HepG2 (cell line): Measurements from ENCODE around the gene GLB1L3. TPM values are rescaled to one million over a fixed set of nuclear protein-coding genes. Genes with fewer than 3 reads are reported as not detected.

Experiments
- ATAC-seq: fragments of 200-7000 bp; cut with Tn5 transposase; 3 replicates; pipeline ENCODE4 v1.9.1; 2020; ENCODE audit warnings: mild to moderate bottlenecking, moderate library complexity
- BruUV-seq: library from RNA; stranded (reverse); fragments of 400-500 nt; replicated peaks from 2 replicates; lab custom pipeline; 2021; lab: Mats Ljungman, UMichigan
- CTCF ChIA-PET: fragments of 300-600 bp; formaldehyde crosslinking; extraction: SDS; loops from one replicate; lab custom pipeline; 2021; ENCODE audit warnings: low total read pairs, inconsistent platforms, low intra/inter-chr PET ratio; lab: Yijun Ruan, JAX
- POLR2A ChIA-PET: fragments of 350-600 bp; sonication (Branson Sonifier 250); formaldehyde crosslinking; loops from one replicate; lab custom pipeline; 2020; ENCODE audit warnings: antibody characterized with exemption, inconsistent platforms; lab: Yijun Ruan, JAX
- DNase-seq: peaks from one replicate; pipeline ENCODE4 v3.0.0-alpha.2; 2015; ENCODE audit warnings: low spot score
- FAIRE-seq: peaks from 3 replicates; lab custom pipeline; 2011; peaks lifted over from hg19 to GRCh38; lab: Jason Lieb, UNC
- H2AFZ ChIP-seq: one replicate; pipeline ENCODE4 v1.6.1; 2011; ENCODE audit warnings: low read length, inconsistent platforms
- H3K27ac ChIP-seq: fragments of 300-600 bp; 3 replicates; pipeline ENCODE4 v1.8.0; 2011; ENCODE audit warnings: mixed run types, mild to moderate bottlenecking, mixed read lengths, low read length, inconsistent platforms; ENCODE audit not compliant: insufficient read depth; ENCODE audit errors: extremely low read length
- H3K27me3 ChIP-seq, 2 experiments: fragments of 200-600 bp in 1 of 2; 2 replicates in 1 of 2; 3 replicates in 1 of 2; pipeline versions ENCODE4 v1.6.0 to v1.8.0; 2011; ENCODE audit warnings: low read length in 2 of 2, mild to moderate bottlenecking in 2 of 2, moderate library complexity in 2 of 2, inconsistent platforms in 1 of 2; ENCODE audit not compliant: insufficient read depth in 2 of 2, control insufficient read depth in 1 of 2
- H3K36me3 ChIP-seq, 2 experiments: fragments of 200-600 bp in 1 of 2; replicated peaks in 1 of 2; 2 replicates in 1 of 2; 3 replicates in 1 of 2; pipeline versions ENCODE4 v1.5.1 to v1.8.0; 2011; ENCODE audit warnings: low read length in 2 of 2, inconsistent platforms in 1 of 2; ENCODE audit not compliant: insufficient read depth in 2 of 2, control insufficient read depth in 1 of 2
- H3K4me1 ChIP-seq: 2 replicates; pipeline ENCODE4 v1.5.1; 2012; ENCODE audit warnings: low read length, inconsistent platforms; ENCODE audit not compliant: insufficient read depth
- H3K4me2 ChIP-seq: 2 replicates; pipeline ENCODE4 v1.6.0; 2011; ENCODE audit warnings: low read depth, low read length, inconsistent platforms
- H3K4me3 ChIP-seq, 3 experiments: fragments of 200-600 bp in 1 of 3; sonication (generic), shearing (Covaris generic) in 1 of 3; replicated peaks in 1 of 3; 2 replicates each; pipeline ENCODE4 v1.5.1; 2011 to 2016; ENCODE audit warnings: low read length in 3 of 3, inconsistent platforms in 2 of 3, low read depth in 2 of 3, mild to moderate bottlenecking in 2 of 3, control low read depth in 1 of 3, mixed read lengths in 1 of 3; ENCODE audit not compliant: insufficient read depth in 1 of 3
- H3K79me2 ChIP-seq: one replicate; pipeline ENCODE4 v1.6.1; 2011; ENCODE audit warnings: low read length, inconsistent platforms; ENCODE audit not compliant: insufficient read depth
- H3K9ac ChIP-seq: 2 replicates; pipeline ENCODE4 v1.6.0; 2011; ENCODE audit warnings: mild to moderate bottlenecking, low read depth, low read length, inconsistent platforms; ENCODE audit not compliant: insufficient read depth
- H3K9me3 ChIP-seq: 2 replicates; pipeline ENCODE4 v1.5.1; 2012; ENCODE audit warnings: mild to moderate bottlenecking, low read length
- H4K20me1 ChIP-seq: 2 replicates; pipeline ENCODE4 v1.6.0; 2011; ENCODE audit warnings: inconsistent platforms, mild to moderate bottlenecking, low read length, moderate library complexity; ENCODE audit not compliant: insufficient read depth
- FOXM1 ChIP-seq: sonication (generic); formaldehyde crosslinking; IDR thresholded peaks from 2 replicates; pipeline ENCODE4 v1.5.0; 2020; ENCODE audit warnings: missing genetic modification reagents
- IKZF1 ChIP-seq: fragments of 450-650 bp; IDR thresholded peaks from 2 replicates; pipeline ENCODE4 v1.7.1; 2016
- JARID2 ChIP-seq: sonication (generic); formaldehyde crosslinking; IDR thresholded peaks from 2 replicates; pipeline ENCODE4 v1.8.1; 2023; ENCODE audit warnings: missing genetic modification reagents, inconsistent platforms; ENCODE audit not compliant: insufficient replicate concordance
- JUNB ChIP-seq: sonication (generic); formaldehyde crosslinking; IDR thresholded peaks from 2 replicates; pipeline ENCODE4 v1.8.0; 2022; ENCODE audit warnings: missing genetic modification reagents, mild to moderate bottlenecking, borderline replicate concordance
- U2AF2 ChIP-seq: fragments of 200-400 bp; formaldehyde crosslinking; IDR thresholded peaks from 2 replicates; pipeline ENCODE4 v1.6.1; 2017; ENCODE audit warnings: low read depth, mild to moderate bottlenecking, low read length
- WGBS: methylation state at CpG from one replicate; pipeline ENCODE4 v1.1.6; 2017; ENCODE audit warnings: low lambda C conversion rate; 5-methylcytosine and 5-hydroxymethylcytosine counted together
- in situ Hi-C: cut with HindIII; loops from 2 replicates; pipeline ENCODE4 v1.10.0; 2017; ENCODE audit warnings: low pct_unique_long_range_greater_than_20kb; ENCODE audit not compliant: extremely low pct_ligation_motif_present
- intact Hi-C: fragments of 100-400 bp; cut with micrococcal nuclease; formaldehyde crosslinking; loops from one replicate; pipeline ENCODE4 v1.10.0; 2022; ENCODE audit not compliant: unreplicated experiment
- polyA plus RNA-seq, 8 experiments: library from polyadenylated mRNA; depleted of rRNA in 3 of 8; stranded (reverse) in 7 of 8; unstranded in 1 of 8; fragments of >200 nt; fragmentation: Illumina TruSeq in 4 of 8; extraction: Trizol in 4 of 8; gene quantifications; 2 replicates each; pipeline versions ENCODE4 v1.2.1 to v1.2.3, GENCODE V29; 2011 to 2016; ENCODE audit warnings: low read depth in 4 of 8, missing spikeins in 1 of 8, mixed read lengths in 1 of 8; ENCODE audit not compliant: insufficient read depth in 1 of 8
- total RNA-seq, 5 experiments: library from RNA; depleted of rRNA; stranded (reverse); fragments of >200 nt; fragmentation: Illumina TruSeq; extraction: Trizol; gene quantifications; 2 replicates each; pipeline ENCODE4 v1.2.3, GENCODE V29; 2016; ENCODE audit warnings: low read depth in 1 of 5
- TF ChIP-seq, protein P1 (sequence below): sonication (generic); formaldehyde crosslinking; conservative IDR thresholded peaks from 2 replicates; pipeline ENCODE4 v1.8.0; 2022; ENCODE audit warnings: low read depth, missing genetic modification reagents
- TF ChIP-seq, protein P2 (sequence below): conservative IDR thresholded peaks from 2 replicates; pipeline ENCODE4 v1.6.1; 2018; ENCODE audit warnings: missing genetic modification reagents
- TF ChIP-seq, protein P3 (sequence below): sonication (generic); formaldehyde crosslinking; IDR thresholded peaks from 2 replicates; pipeline ENCODE4 v1.4.0; 2020; ENCODE audit warnings: missing genetic modification reagents, borderline replicate concordance
- TF ChIP-seq, protein P4 (sequence below): sonication (generic); formaldehyde crosslinking; IDR thresholded peaks from 2 replicates; pipeline ENCODE4 v1.4.0; 2020; ENCODE audit warnings: missing genetic modification reagents

The GLB1L3 gene
- total and polyA plus RNA-seq, 2 of the 13 experiments (the other 11 are each of a cell fraction or from before 2014, with no cell fraction given): not detected

DNA sequence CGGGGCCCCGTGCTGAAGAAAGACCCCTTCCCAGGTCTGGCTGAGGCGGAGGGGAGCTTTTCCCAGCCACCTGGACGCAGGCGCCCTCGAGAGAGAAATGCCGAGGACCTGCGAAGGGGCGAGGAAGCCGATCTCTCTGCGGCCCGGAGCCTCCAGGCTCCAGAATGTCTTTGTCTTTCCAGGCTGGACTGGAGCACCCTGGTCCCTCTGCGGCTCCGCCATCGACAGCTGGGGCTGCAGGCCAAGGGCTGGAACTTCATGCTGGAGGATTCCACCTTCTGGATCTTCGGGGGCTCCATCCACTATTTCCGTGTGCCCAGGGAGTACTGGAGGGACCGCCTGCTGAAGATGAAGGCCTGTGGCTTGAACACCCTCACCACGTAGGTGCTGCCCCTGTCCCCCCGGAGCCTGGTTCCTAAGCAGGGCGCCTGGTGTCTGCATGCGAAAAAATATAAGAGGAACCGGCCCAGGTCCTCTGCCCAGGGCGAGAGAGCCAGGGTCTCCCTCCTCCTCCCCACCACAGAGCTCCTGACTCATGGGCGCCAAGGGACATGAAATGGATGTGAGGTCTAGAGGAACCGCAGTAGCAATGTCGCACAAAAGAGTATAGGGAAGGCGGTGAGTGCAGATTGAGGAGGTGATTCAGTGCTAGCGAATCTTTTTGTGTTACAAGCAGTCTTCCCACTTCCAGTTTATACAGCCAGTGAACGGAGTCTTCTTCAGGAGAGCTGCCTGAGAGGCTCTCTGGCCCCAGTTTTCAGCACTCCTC lies 66.6 kb downstream of the GLB1L3 start:
- Histone ChIP-seq H3K79me2 (no peaks in the 10 kb centered on the region), H3K4me2 (no peak overlapping the region), H3K9me3 (no peaks in the 10 kb centered on the region), H3K4me1 (no peaks in the 10 kb centered on the region), H3K9ac (no peak overlapping the region), H3K27me3 (peaks cover 2 to 39% of the 10 kb centered on the region in 2 experiments; a peak in 3 of 5 replicates), H2AFZ (no peak overlapping the region), H3K4me3 (no peak overlapping the region), H4K20me1 (0 out of 2 replicates have a peak, but pooled peaks cover 3% of the 10 kb centered on the region), H3K27ac (no peak overlapping the region), H3K36me3 (no peaks in the 10 kb centered on the region)
- FAIRE-seq (no peak), DNase-seq (no peak), ATAC-seq (no peak)
- intact Hi-C loops: no loop called here
- CTCF ChIA-PET: no interaction called here
- in situ Hi-C loops: no loop called here
- no peak for TF ChIP-seq U2AF2
- TF ChIP-seq, protein P1, sequence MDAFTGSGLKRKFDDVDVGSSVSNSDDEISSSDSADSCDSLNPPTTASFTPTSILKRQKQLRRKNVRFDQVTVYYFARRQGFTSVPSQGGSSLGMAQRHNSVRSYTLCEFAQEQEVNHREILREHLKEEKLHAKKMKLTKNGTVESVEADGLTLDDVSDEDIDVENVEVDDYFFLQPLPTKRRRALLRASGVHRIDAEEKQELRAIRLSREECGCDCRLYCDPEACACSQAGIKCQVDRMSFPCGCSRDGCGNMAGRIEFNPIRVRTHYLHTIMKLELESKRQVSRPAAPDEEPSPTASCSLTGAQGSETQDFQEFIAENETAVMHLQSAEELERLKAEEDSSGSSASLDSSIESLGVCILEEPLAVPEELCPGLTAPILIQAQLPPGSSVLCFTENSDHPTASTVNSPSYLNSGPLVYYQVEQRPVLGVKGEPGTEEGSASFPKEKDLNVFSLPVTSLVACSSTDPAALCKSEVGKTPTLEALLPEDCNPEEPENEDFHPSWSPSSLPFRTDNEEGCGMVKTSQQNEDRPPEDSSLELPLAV (CRISPR knock-in tag): no peak
- TF ChIP-seq, protein P2, sequence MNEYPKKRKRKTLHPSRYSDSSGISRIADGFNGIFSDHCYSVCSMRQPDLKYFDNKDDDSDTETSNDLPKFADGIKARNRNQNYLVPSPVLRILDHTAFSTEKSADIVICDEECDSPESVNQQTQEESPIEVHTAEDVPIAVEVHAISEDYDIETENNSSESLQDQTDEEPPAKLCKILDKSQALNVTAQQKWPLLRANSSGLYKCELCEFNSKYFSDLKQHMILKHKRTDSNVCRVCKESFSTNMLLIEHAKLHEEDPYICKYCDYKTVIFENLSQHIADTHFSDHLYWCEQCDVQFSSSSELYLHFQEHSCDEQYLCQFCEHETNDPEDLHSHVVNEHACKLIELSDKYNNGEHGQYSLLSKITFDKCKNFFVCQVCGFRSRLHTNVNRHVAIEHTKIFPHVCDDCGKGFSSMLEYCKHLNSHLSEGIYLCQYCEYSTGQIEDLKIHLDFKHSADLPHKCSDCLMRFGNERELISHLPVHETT (CRISPR knock-in tag): no peak
- TF ChIP-seq FOXM1: no peak
- TF ChIP-seq JARID2: no peak
- TF ChIP-seq JUNB (CRISPR knock-in tag): no peak
- TF ChIP-seq, protein P3, sequence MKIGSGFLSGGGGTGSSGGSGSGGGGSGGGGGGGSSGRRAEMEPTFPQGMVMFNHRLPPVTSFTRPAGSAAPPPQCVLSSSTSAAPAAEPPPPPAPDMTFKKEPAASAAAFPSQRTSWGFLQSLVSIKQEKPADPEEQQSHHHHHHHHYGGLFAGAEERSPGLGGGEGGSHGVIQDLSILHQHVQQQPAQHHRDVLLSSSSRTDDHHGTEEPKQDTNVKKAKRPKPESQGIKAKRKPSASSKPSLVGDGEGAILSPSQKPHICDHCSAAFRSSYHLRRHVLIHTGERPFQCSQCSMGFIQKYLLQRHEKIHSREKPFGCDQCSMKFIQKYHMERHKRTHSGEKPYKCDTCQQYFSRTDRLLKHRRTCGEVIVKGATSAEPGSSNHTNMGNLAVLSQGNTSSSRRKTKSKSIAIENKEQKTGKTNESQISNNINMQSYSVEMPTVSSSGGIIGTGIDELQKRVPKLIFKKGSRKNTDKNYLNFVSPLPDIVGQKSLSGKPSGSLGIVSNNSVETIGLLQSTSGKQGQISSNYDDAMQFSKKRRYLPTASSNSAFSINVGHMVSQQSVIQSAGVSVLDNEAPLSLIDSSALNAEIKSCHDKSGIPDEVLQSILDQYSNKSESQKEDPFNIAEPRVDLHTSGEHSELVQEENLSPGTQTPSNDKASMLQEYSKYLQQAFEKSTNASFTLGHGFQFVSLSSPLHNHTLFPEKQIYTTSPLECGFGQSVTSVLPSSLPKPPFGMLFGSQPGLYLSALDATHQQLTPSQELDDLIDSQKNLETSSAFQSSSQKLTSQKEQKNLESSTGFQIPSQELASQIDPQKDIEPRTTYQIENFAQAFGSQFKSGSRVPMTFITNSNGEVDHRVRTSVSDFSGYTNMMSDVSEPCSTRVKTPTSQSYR (CRISPR knock-in tag): no peak
- TF ChIP-seq, protein P4, sequence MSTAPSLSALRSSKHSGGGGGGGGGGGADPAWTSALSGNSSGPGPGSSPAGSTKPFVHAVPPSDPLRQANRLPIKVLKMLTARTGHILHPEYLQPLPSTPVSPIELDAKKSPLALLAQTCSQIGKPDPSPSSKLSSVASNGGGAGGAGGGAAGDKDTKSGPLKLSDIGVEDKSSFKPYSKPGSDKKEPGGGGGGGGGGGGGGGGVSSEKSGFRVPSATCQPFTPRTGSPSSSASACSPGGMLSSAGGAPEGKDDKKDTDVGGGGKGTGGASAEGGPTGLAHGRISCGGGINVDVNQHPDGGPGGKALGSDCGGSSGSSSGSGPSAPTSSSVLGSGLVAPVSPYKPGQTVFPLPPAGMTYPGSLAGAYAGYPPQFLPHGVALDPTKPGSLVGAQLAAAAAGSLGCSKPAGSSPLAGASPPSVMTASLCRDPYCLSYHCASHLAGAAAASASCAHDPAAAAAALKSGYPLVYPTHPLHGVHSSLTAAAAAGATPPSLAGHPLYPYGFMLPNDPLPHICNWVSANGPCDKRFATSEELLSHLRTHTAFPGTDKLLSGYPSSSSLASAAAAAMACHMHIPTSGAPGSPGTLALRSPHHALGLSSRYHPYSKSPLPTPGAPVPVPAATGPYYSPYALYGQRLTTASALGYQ (CRISPR knock-in tag): no peak
- TF ChIP-seq IKZF1: no peak
- POLR2A ChIA-PET: no interaction called here
- BruUV-seq: no TSS peak
- WGBS: 59% methylated on average over 12 of the region's 30 CpGs
